Pancreas (tissue), 10 donors: ENCODE measurements around the gene EFCAB8. TPM values are rescaled to one million over a fixed set of nuclear protein-coding genes. Genes with fewer than 3 reads are reported as not detected.

Source experiments
- ATAC-seq, 4 donors: fragments of 200-7000 bp; cut with Tn5 transposase; one replicate each; pipeline versions ENCODE4 v1.8.0 to v1.9.1; 2020; ENCODE audit warnings: mild to moderate bottlenecking in 4 of 4, moderate library complexity in 4 of 4
- DNase-seq, 6 donors: peaks; one replicate each; pipeline ENCODE4 v3.0.0-alpha.2; 2020
- FAIRE-seq: peaks from 2 replicates; lab custom pipeline; 2012; peaks lifted over from hg19 to GRCh38; lab: Jason Lieb, UNC
- H3K27ac ChIP-seq, 4 donors: fragments of 200-600 bp; sonication (generic); 1 replicate in 3 of 4; 2 replicates in 1 of 4; pipeline versions ENCODE4 v1.5.0 to v1.8.0; 2020
- H3K27me3 ChIP-seq, 4 donors: fragments of 200-600 bp; one replicate each; pipeline ENCODE4 v1.8.0; 2021
- H3K36me3 ChIP-seq, 3 donors: fragments of 200-600 bp; sonication (generic) in 1 of 3; one replicate each; pipeline versions ENCODE4 v1.5.0 to v1.8.0; 2020 to 2021
- H3K4me1 ChIP-seq, 3 donors: fragments of 200-600 bp; one replicate each; pipeline ENCODE4 v1.8.0; 2021
- H3K4me3 ChIP-seq, 4 donors: fragments of 200-600 bp; sonication (generic) in 2 of 4; one replicate each; pipeline versions ENCODE4 v1.5.0 to v1.8.0; 2020 to 2021
- H3K9me3 ChIP-seq, 4 donors: fragments of 200-600 bp; one replicate each; pipeline ENCODE4 v1.8.0; 2021
- CTCF ChIP-seq, 4 donors: fragments of 200-600 bp; sonication (generic) in 3 of 4; IDR thresholded peaks; one replicate each; pipeline versions ENCODE4 v1.5.0 to v1.8.0; 2021; ENCODE audit warnings: antibody characterized with exemption in 4 of 4
- WGBS, 2 donors: extraction: QIAGEN DNeasy Blood & Tissue Kit; methylation state at CpG; one replicate each; pipeline ENCODE4 v1.1.7; 2013; 5-methylcytosine and 5-hydroxymethylcytosine counted together
- intact Hi-C, 3 donors: fragments of 100-400 bp; cut with DNase I; formaldehyde crosslinking; loops; one replicate each; pipeline versions ENCODE4 v1.11.1 to v1.14.2; 2022
- polyA plus RNA-seq, 2 donors: library from polyadenylated mRNA; stranded (reverse); fragments of 200-250 nt; gene quantifications; one replicate each; pipeline ENCODE4 v1.2.3, GENCODE V29; 2013
- total RNA-seq, 6 donors: library from RNA; stranded (reverse); fragmentation: NEBNext Ultra II Directional in 4 of 6; extraction: Animal tissue kit (Norgen Biotek cat#: 25700) in 4 of 6; gene quantifications; one replicate each; pipeline versions ENCODE4 v1.2.1 to v1.2.4, GENCODE V29; 2021 to 2023
- donor health status: healthy with polysubstance abuse.
- donor health status: DM: no; HTN: no; CAD: no; lungs with moderate emphysema.
- donor health status: DM: no; HTN: no; CAD: no.
- donor health status: control.
- donor health status: control.
- donor health status: Bipolar disorder and iron deficiency.
- donor health status: DM: yes; HTN: yes; CAD: no.
- donor health status: DM: no; HTN: no; CAD: no.
- donor health status: DM: no; HTN: no; CAD: no.
- donor health status: DM: yes; HTN: yes; CAD: no.

Gene EFCAB8
- total and polyA plus RNA-seq, 8 donors: 0.12 to 0.35 (median 0.19) TPM; not detected in 1

GRCh38 chr20:32999603-33000250, 141.0 kb downstream of the EFCAB8 start:
- ATAC-seq (peak in 1 of 4 donors; percentile 47), DNase-seq (no peak), FAIRE-seq (no peak)
- 49 to 62% methylated on average over 9 of the region's 9 CpGs for WGBS, 2 donors
- intact Hi-C loops: no loop called here
- Histone ChIP-seq H3K9me3 (no peaks in the 10 kb centered on the region), H3K36me3 (no peaks in the 10 kb centered on the region), H3K4me3 (no peak overlapping the region), H3K4me1 (no peaks in the 10 kb centered on the region), H3K27me3 (no peaks in the 10 kb centered on the region), H3K27ac (no peak overlapping the region)
- no peak for TF ChIP-seq CTCF (IDR thresholded peaks at IDR 0.05)

GRCh38 chr20:33000802-33001466, 142.2 kb downstream of the EFCAB8 start:
- ATAC-seq (no peak), FAIRE-seq (no peak), DNase-seq (peak in 1 of 6 donors; percentile 51)
- Histone ChIP-seq H3K27me3 (no peaks in the 10 kb centered on the region), H3K4me1 (no peaks in the 10 kb centered on the region), H3K9me3 (no peaks in the 10 kb centered on the region), H3K4me3 (no peak overlapping the region), H3K36me3 (no peaks in the 10 kb centered on the region), H3K27ac (no peak overlapping the region)
- TF ChIP-seq CTCF (IDR thresholded peaks at IDR 0.05): no peak
- 37 to 52% methylated on average over 9 of the region's 9 CpGs for WGBS, 2 donors
- intact Hi-C loops: no loop called here

GRCh38 chr20:33002087-33002808, 143.5 kb downstream of the EFCAB8 start:
- Histone ChIP-seq H3K9me3 (no peaks in the 10 kb centered on the region), H3K4me3 (no peak overlapping the region), H3K4me1 (no peaks in the 10 kb centered on the region), H3K27ac (no peak overlapping the region), H3K27me3 (no peaks in the 10 kb centered on the region), H3K36me3 (no peaks in the 10 kb centered on the region)
- TF ChIP-seq CTCF (IDR thresholded peaks at IDR 0.05): no peak
- FAIRE-seq (no peak), ATAC-seq (no peak), DNase-seq (peak in 1 of 6 donors; percentile 26)
- intact Hi-C loops: no loop called here
- WGBS, 2 donors: 66 to 72% methylated on average over 7 of the region's 7 CpGs

- Histone ChIP-seq H3K27me3 (no peaks in the 10 kb centered on the region), H3K4me1 (no peaks in the 10 kb centered on the region), H3K9me3 (no peaks in the 10 kb centered on the region), H3K36me3 (no peaks in the 10 kb centered on the region), H3K27ac (no peak within 1 kb of the TSS), H3K4me3 (no peak within 1 kb of the TSS)
- 47 to 58% methylated on average over 6 of the region's 6 CpGs for WGBS, 2 donors
- FAIRE-seq: no peak
- no peak for ATAC-seq
- DNase-seq: no peak
- no peak for TF ChIP-seq CTCF (IDR thresholded peaks at IDR 0.05)
- intact Hi-C loops: no loop called here
Measured at GRCh38 chr20:33004141-33004751, 145.5 kb downstream of the EFCAB8 start, which contains the start of gene SUN5. Gene SUN5 (minus strand): TSS chr20:33004433. CDS start chr20:33004340, 93 bp downstream.
